ENCODE measurements around the gene SLC2A4RG.

Gene SLC2A4RG

GRCh38 chr20:63703471-63703975, 36.1 kb upstream of the SLC2A4RG start:
- ChIA-PET CTCF (interaction anchor here (2.0 kb wide), 1 partner anchor 270 kb away, joined by 10 read pairs; no protein-coding TSS in a partner anchor), POLR2A (ENCODE audit: low non-redundant PET) (interaction anchor here (0.6 to 1.0 kb wide), 3 partner anchors 38 to 162 kb away, joined by 3 read pairs; partner anchors contain the start of gene TPD52L2)
- TF ChIP-seq CTCF (conservative IDR thresholded peaks at IDR 0.05; ENCODE audit: low read depth), result no peak
- no peak for DNase-seq (ENCODE audit: low spot score)
- peak overlapping the region; percentile 97 for H3K27ac ChIP-seq

GRCh38 chr20:63703976-63704748, 35.4 kb upstream of the SLC2A4RG start:
- CTCF ChIA-PET, result interaction anchor here (2.0 kb wide), 1 partner anchor 269 kb away, joined by 10 read pairs; no protein-coding TSS in a partner anchor
- DNase-seq (ENCODE audit: low spot score), result no peak
- POLR2A ChIA-PET (ENCODE audit: low non-redundant PET), result no interaction called here
- TF ChIP-seq CTCF (conservative IDR thresholded peaks at IDR 0.05; ENCODE audit: low read depth), result no peak
- peak overlapping the region; percentile 97 for H3K27ac ChIP-seq

GRCh38 chr20:63704749-63705117, 34.8 kb upstream of the SLC2A4RG start:
- H3K27ac ChIP-seq, result peak overlapping the region; percentile 97
- DNase-seq (ENCODE audit: low spot score), result no peak
- POLR2A ChIA-PET (ENCODE audit: low non-redundant PET), result no interaction called here
- CTCF ChIA-PET, result no interaction called here
- TF ChIP-seq CTCF (conservative IDR thresholded peaks at IDR 0.05; ENCODE audit: low read depth), result no peak

- TF ChIP-seq CTCF (conservative IDR thresholded peaks at IDR 0.05; ENCODE audit: low read depth), result no peak
- POLR2A ChIA-PET (ENCODE audit: low non-redundant PET), result interaction anchor here (1.1 kb wide), 1 partner anchor 14 kb away, joined by 7 read pairs; no protein-coding TSS in a partner anchor
- peak overlapping the region; percentile 97 for H3K27ac ChIP-seq
- CTCF ChIA-PET, result interaction anchor here (0.8 to 2.7 kb wide), 6 partner anchors 9 to 275 kb away, joined by 3 to 8 read pairs (median 4); partner anchors contain the start of genes PTK6 and TNFRSF6B
- no peak for DNase-seq (ENCODE audit: low spot score)
Observed at GRCh38 chr20:63705232-63706026, 34.1 kb upstream of the SLC2A4RG start.

GRCh38 chr20:63706027-63706695, 33.4 kb upstream of the SLC2A4RG start:
- ChIA-PET CTCF (interaction anchor here (0.6 to 2.7 kb wide), 12 partner anchors 9 to 274 kb away, joined by 3 to 8 read pairs (median 4); partner anchors contain the start of genes ABHD16B, PTK6 and TNFRSF6B), POLR2A (ENCODE audit: low non-redundant PET) (interaction anchor here (1.1 kb wide), 1 partner anchor 14 kb away, joined by 7 read pairs; no protein-coding TSS in a partner anchor)
- DNase-seq (ENCODE audit: low spot score), result no peak
- no peak for TF ChIP-seq CTCF (conservative IDR thresholded peaks at IDR 0.05; ENCODE audit: low read depth)
- peak overlapping the region; percentile 97 for H3K27ac ChIP-seq

Data from RWPE1 (cell line).